WTC11 (cell line): ENCODE results near the gene PGAP6. TPM values are rescaled to one million over a fixed set of nuclear protein-coding genes. Genes with fewer than 3 reads are reported as not detected.

ENCODE experiments used
- ATAC-seq: fragments of 200-7000 bp; cut with Tn5 transposase; 2 replicates; pipeline ENCODE4 v1.10.0; 2021; ENCODE audit warnings: mild to moderate bottlenecking, moderate library complexity
- CTCF ChIA-PET: fragments of 300-600 bp; sonication (Branson Sonifier 250); formaldehyde crosslinking; loops from one replicate; lab custom pipeline; 2021; ENCODE audit warnings: antibody characterized with exemption; lab: Charles Lee
- POLR2A ChIA-PET: fragments of 350-600 bp; sonication (Branson Sonifier 250); formaldehyde crosslinking; loops from one replicate; lab custom pipeline; 2021; ENCODE audit warnings: antibody characterized with exemption; lab: Charles Lee
- DNase-seq: peaks from one replicate; pipeline ENCODE4 v3.0.0; 2021; ENCODE audit warnings: low spot score
- H3K27ac Mint-ChIP-seq: 2 replicates; pipeline ENCODE4 v1.8.0; 2021; ENCODE audit warnings: mixed read lengths
- H3K27me3 Mint-ChIP-seq: 2 replicates; pipeline ENCODE4 v1.8.0; 2021; ENCODE audit warnings: low read depth, mild to moderate bottlenecking, moderate library complexity, mixed read lengths
- H3K36me3 Mint-ChIP-seq: 2 replicates; pipeline ENCODE4 v1.8.0; 2021; ENCODE audit warnings: mixed read lengths
- H3K4me1 Mint-ChIP-seq: 2 replicates; pipeline ENCODE4 v1.8.0; 2022; ENCODE audit warnings: mixed read lengths
- H3K4me3 Mint-ChIP-seq: 2 replicates; pipeline ENCODE4 v1.8.0; 2021; ENCODE audit warnings: mild to moderate bottlenecking, moderate library complexity, mixed read lengths
- H3K9me3 Mint-ChIP-seq: 2 replicates; pipeline ENCODE4 v1.8.0; 2021; ENCODE audit warnings: mixed read lengths
- AFF4 ChIP-seq: sonication (generic); formaldehyde crosslinking; IDR thresholded peaks from 2 replicates; pipeline ENCODE4 v1.8.1; 2023; ENCODE audit warnings: mild to moderate bottlenecking, missing genetic modification reagents, borderline replicate concordance
- AR ChIP-seq: fragments of 250-450 bp; sonication (Bioruptor Pico); IDR thresholded peaks from 2 replicates; pipeline ENCODE4 v1.9.0; 2021; ENCODE audit warnings: mild to moderate bottlenecking
- ATF3 ChIP-seq: sonication (generic); formaldehyde crosslinking; conservative IDR thresholded peaks from 2 replicates; pipeline ENCODE4 v1.8.1; 2022; ENCODE audit warnings: mild to moderate bottlenecking, missing genetic modification reagents
- CTCF ChIP-seq: fragments of 200-600 bp; IDR thresholded peaks from 2 replicates; pipeline ENCODE4 v1.8.0; 2022; ENCODE audit warnings: antibody characterized with exemption
- ERG ChIP-seq: fragments of 250-450 bp; sonication (Bioruptor Pico); IDR thresholded peaks from 2 replicates; pipeline ENCODE4 v1.8.0; 2021; ENCODE audit warnings: mild to moderate bottlenecking
- IRF1 ChIP-seq: sonication (generic); formaldehyde crosslinking; IDR thresholded peaks from 2 replicates; pipeline ENCODE4 v1.8.0; 2023; ENCODE audit warnings: missing genetic modification reagents
- IRF2 ChIP-seq: sonication (generic); formaldehyde crosslinking; IDR thresholded peaks from 2 replicates; pipeline ENCODE4 v1.8.0; 2022; ENCODE audit warnings: low read depth, missing genetic modification reagents, borderline replicate concordance
- MLX ChIP-seq: sonication (generic); formaldehyde crosslinking; IDR thresholded peaks from 2 replicates; pipeline ENCODE4 v1.8.1; 2023; ENCODE audit warnings: mild to moderate bottlenecking, missing genetic modification reagents, moderate library complexity
- NR3C1 ChIP-seq: sonication (generic); formaldehyde crosslinking; conservative IDR thresholded peaks from 2 replicates; pipeline ENCODE4 v1.8.1; 2023; ENCODE audit warnings: low read depth, mild to moderate bottlenecking, missing genetic modification reagents
- PRDM15 ChIP-seq: sonication (generic); formaldehyde crosslinking; IDR thresholded peaks from 2 replicates; pipeline ENCODE4 v1.8.0; 2022; ENCODE audit warnings: missing genetic modification reagents
- SP1 ChIP-seq: sonication (generic); formaldehyde crosslinking; conservative IDR thresholded peaks from 2 replicates; pipeline ENCODE4 v1.8.1; 2022; ENCODE audit warnings: missing genetic modification reagents
- TCF7 ChIP-seq: sonication (generic); formaldehyde crosslinking; IDR thresholded peaks from 2 replicates; pipeline ENCODE4 v1.8.0; 2022; ENCODE audit warnings: mild to moderate bottlenecking, low read depth, missing genetic modification reagents, moderate library complexity
- ZNF121 ChIP-seq: sonication (generic); formaldehyde crosslinking; IDR thresholded peaks from 2 replicates; pipeline ENCODE4 v1.8.0; 2023; ENCODE audit warnings: missing genetic modification reagents
- ZNF281 ChIP-seq: sonication (generic); formaldehyde crosslinking; IDR thresholded peaks from 2 replicates; pipeline ENCODE4 v1.8.0; 2023; ENCODE audit warnings: mild to moderate bottlenecking, missing genetic modification reagents
- ZNF512 ChIP-seq: sonication (generic); formaldehyde crosslinking; IDR thresholded peaks from 2 replicates; pipeline ENCODE4 v1.8.1; 2022; ENCODE audit warnings: missing genetic modification reagents, borderline replicate concordance
- total RNA-seq: library from RNA; stranded (reverse); gene quantifications from 3 replicates; pipeline ENCODE4 v1.2.3, GENCODE V29; 2021

Gene PGAP6
- total RNA-seq, 1 experiment from 2014 or later: 108 TPM

- H3K27me3 Mint-ChIP-seq: peaks cover 3% of the 10 kb centered on the region; the same call in 1 of the 2 replicates
- CTCF ChIA-PET: no interaction called here
- H3K4me3 Mint-ChIP-seq: peak overlapping the region; percentile 74
- ATAC-seq: no peak
- peaks cover 5% of the 10 kb centered on the region; the same call in 1 of the 2 replicates for H3K36me3 Mint-ChIP-seq
- peaks cover 25% of the 10 kb centered on the region for H3K4me1 Mint-ChIP-seq
- no peaks in the 10 kb centered on the region for H3K9me3 Mint-ChIP-seq
- peak overlapping the region; percentile 92; the same call in 1 of the 2 replicates for H3K27ac Mint-ChIP-seq
- TF ChIP-seq ZNF512: no peak
- TF ChIP-seq IRF2 (CRISPR knock-in tag): no peak
- no peak for TF ChIP-seq NR3C1 (CRISPR knock-in tag)
- no peak for TF ChIP-seq ATF3
- TF ChIP-seq CTCF: no peak
- TF ChIP-seq AR (CRISPR knock-in tag): no peak
- TF ChIP-seq ERG (CRISPR knock-in tag): no peak
- TF ChIP-seq IRF1 (CRISPR knock-in tag): no peak
- no peak for TF ChIP-seq SP1 (CRISPR knock-in tag)
- TF ChIP-seq TCF7 (CRISPR knock-in tag): no peak
- TF ChIP-seq PRDM15 (CRISPR knock-in tag): no peak
- no peak for TF ChIP-seq ZNF121 (CRISPR knock-in tag)
- no peak for TF ChIP-seq MLX
- no peak for TF ChIP-seq ZNF281 (CRISPR knock-in tag)
- no peak for TF ChIP-seq AFF4 (CRISPR knock-in tag)
- TF ChIP-seq, all 79 proteins: peak for 0
- POLR2A ChIA-PET: interaction anchor here (0.7 to 0.9 kb wide), 4 partner anchors 14 to 91 kb away, joined by 3 to 5 read pairs (median 3); no protein-coding TSS in a partner anchor
- DNase-seq: no peak
Observed at GRCh38 chr16:400061-400591, 18.3 kb upstream of the PGAP6 start.
